Activated B cell treated with CpG ODN at 0.5 μM for 24 hours (primary cell): Measurements from ENCODE around the gene CDKN2AIP. TPM values are rescaled to one million over a fixed set of nuclear protein-coding genes. Genes with fewer than 3 reads are reported as not detected.

Experiments used
- ATAC-seq: fragments of 200-7000 bp; cut with Tn5 transposase; one replicate; pipeline ENCODE4 v1.10.0; 2021; ENCODE audit warnings: low read depth, mild to moderate bottlenecking, moderate library complexity
- CTCF ChIA-PET: fragments of 350-600 bp; sonication (Branson Sonifier 250); formaldehyde crosslinking; loops from one replicate; lab custom pipeline; 2021; ENCODE audit warnings: antibody characterized with exemption; lab: Charles Lee
- POLR2A ChIA-PET: fragments of 350-600 bp; sonication (Branson Sonifier 250); formaldehyde crosslinking; loops from one replicate; lab custom pipeline; 2021; ENCODE audit warnings: antibody characterized with exemption; lab: Charles Lee
- DNase-seq: peaks from one replicate; pipeline ENCODE4 v3.0.0; 2022
- H3K27ac Mint-ChIP-seq: one replicate; pipeline ENCODE4 v1.8.0; 2020; ENCODE audit warnings: mixed read lengths
- H3K27me3 Mint-ChIP-seq: one replicate; pipeline ENCODE4 v1.8.0; 2021; ENCODE audit warnings: mixed read lengths
- H3K36me3 Mint-ChIP-seq: one replicate; pipeline ENCODE4 v1.8.0; 2021; ENCODE audit warnings: low read depth, mixed read lengths
- H3K4me1 Mint-ChIP-seq: one replicate; pipeline ENCODE4 v1.8.0; 2021; ENCODE audit warnings: mixed read lengths
- H3K4me3 Mint-ChIP-seq: one replicate; pipeline ENCODE4 v1.8.0; 2020; ENCODE audit warnings: mild to moderate bottlenecking, mixed read lengths
- H3K9me3 Mint-ChIP-seq: one replicate; pipeline ENCODE4 v1.8.0; 2020; ENCODE audit warnings: mixed read lengths
- CTCF ChIP-seq: fragments of 200-600 bp; IDR thresholded peaks from one replicate; pipeline ENCODE4 v1.8.0; 2022; ENCODE audit warnings: antibody characterized with exemption, mild to moderate bottlenecking
- intact Hi-C: fragments of 100-400 bp; cut with micrococcal nuclease; formaldehyde crosslinking; loops from one replicate; pipeline ENCODE4 v1.15.1; 2024
- total RNA-seq: library from RNA; stranded (reverse); gene quantifications from 2 replicates; pipeline ENCODE4 v1.2.3, GENCODE V29; 2022

CDKN2AIP gene
- total RNA-seq, 1 donor from 2014 or later = 21.8 TPM

GRCh38 chr4:183407128-183407585, 37.3 kb upstream of the CDKN2AIP start:
- Mint-ChIP-seq H3K4me3 (peak overlapping the region; percentile 79), H3K4me1 (peaks cover 15% of the 10 kb centered on the region), H3K27me3 (no peaks in the 10 kb centered on the region), H3K9me3 (no peaks in the 10 kb centered on the region), H3K36me3 (no peaks in the 10 kb centered on the region), H3K27ac (peak overlapping the region; percentile 35)
- no peak for TF ChIP-seq CTCF
- peak; percentile 99 for ATAC-seq
- ChIA-PET CTCF (interaction anchor here (0.7 to 2.1 kb wide), 9 partner anchors 9 to 471 kb away, joined by 3 to 18 read pairs (median 4); partner anchors contain the start of gene CDKN2AIP), POLR2A (interaction anchor here (0.5 to 2.3 kb wide), 4 partner anchors 9 to 1242 kb away, joined by 3 to 17 read pairs (median 4); partner anchors contain the start of genes CASP3, CDKN2AIP and PRIMPOL)
- intact Hi-C loops = loop anchor here (1.0 to 2.0 kb wide), 6 partner anchors 9 to 469 kb away; partner anchors contain the start of gene CDKN2AIP
- peak; percentile 90 for DNase-seq

- intact Hi-C loops = loop anchor here (1.0 to 2.0 kb wide), 6 partner anchors 10 to 470 kb away; partner anchors contain the start of gene CDKN2AIP
- Mint-ChIP-seq H3K9me3 (no peaks in the 10 kb centered on the region), H3K27ac (peak overlapping the region; percentile 35), H3K36me3 (no peaks in the 10 kb centered on the region), H3K4me3 (peak overlapping the region; percentile 79), H3K27me3 (no peaks in the 10 kb centered on the region), H3K4me1 (peaks cover 15% of the 10 kb centered on the region)
- TF ChIP-seq CTCF = no peak
- DNase-seq = no peak
- CTCF ChIA-PET = interaction anchor here (0.7 to 2.1 kb wide), 8 partner anchors 9 to 471 kb away, joined by 3 to 18 read pairs (median 4); partner anchors contain the start of gene CDKN2AIP
- ATAC-seq = no peak
- POLR2A ChIA-PET = interaction anchor here (0.5 to 2.3 kb wide), 4 partner anchors 10 to 1242 kb away, joined by 3 to 17 read pairs (median 4); partner anchors contain the start of genes CASP3, CDKN2AIP and PRIMPOL
These were observed 36.6 kb upstream of the CDKN2AIP start for GRCh38 chr4:183407635-183408464.

- no peak overlapping the region for H3K27ac Mint-ChIP-seq
- intact Hi-C loops = no loop called here
- no peaks in the 10 kb centered on the region for H3K36me3 Mint-ChIP-seq
- no peak overlapping the region for H3K4me3 Mint-ChIP-seq
- POLR2A ChIA-PET = interaction anchor here (2.3 kb wide), 1 partner anchor 35 kb away, joined by 17 read pairs; the partner anchor contains the start of gene CDKN2AIP
- TF ChIP-seq CTCF = no peak
- no peaks in the 10 kb centered on the region for H3K27me3 Mint-ChIP-seq
- DNase-seq (no peak), ATAC-seq (no peak)
- H3K4me1 Mint-ChIP-seq = peaks cover 15% of the 10 kb centered on the region
- H3K9me3 Mint-ChIP-seq = no peaks in the 10 kb centered on the region
- CTCF ChIA-PET = no interaction called here
These were observed 35.6 kb upstream of the CDKN2AIP start for GRCh38 chr4:183408796-183409195.

GRCh38 chr4:183409483-183409882, 35.0 kb upstream of the CDKN2AIP start:
- no peaks in the 10 kb centered on the region for H3K36me3 Mint-ChIP-seq
- peaks cover 15% of the 10 kb centered on the region for H3K4me1 Mint-ChIP-seq
- no peaks in the 10 kb centered on the region for H3K27me3 Mint-ChIP-seq
- no peak for TF ChIP-seq CTCF
- no peak overlapping the region for H3K4me3 Mint-ChIP-seq
- no peaks in the 10 kb centered on the region for H3K9me3 Mint-ChIP-seq
- H3K27ac Mint-ChIP-seq = no peak overlapping the region
- no peak for DNase-seq
- CTCF ChIA-PET = no interaction called here
- POLR2A ChIA-PET = no interaction called here
- intact Hi-C loops = no loop called here
- ATAC-seq = no peak

- POLR2A ChIA-PET = no interaction called here
- no peak overlapping the region for H3K27ac Mint-ChIP-seq
- peaks cover 15% of the 10 kb centered on the region for H3K4me1 Mint-ChIP-seq
- intact Hi-C loops = no loop called here
- H3K4me3 Mint-ChIP-seq = no peak overlapping the region
- DNase-seq = no peak
- H3K36me3 Mint-ChIP-seq = no peaks in the 10 kb centered on the region
- no peaks in the 10 kb centered on the region for H3K9me3 Mint-ChIP-seq
- ATAC-seq = no peak
- no peak for TF ChIP-seq CTCF
- CTCF ChIA-PET = no interaction called here
- H3K27me3 Mint-ChIP-seq = no peaks in the 10 kb centered on the region
These were observed 34.5 kb upstream of the CDKN2AIP start for GRCh38 chr4:183409934-183410333.
